HepG2 (cell line): ENCODE results near the gene RPS27L. TPM values are rescaled to one million over a fixed set of nuclear protein-coding genes. Genes with fewer than 3 reads are reported as not detected.

Source experiments
- ATF7 ChIP-seq, 2 experiments: fragments of 450-650 bp in 1 of 2; sonication (generic) in 1 of 2; formaldehyde crosslinking in 1 of 2; IDR thresholded peaks; 2 replicates each; pipeline versions ENCODE4 v1.4.0 to v1.6.1; 2016 to 2020; ENCODE audit warnings: antibody characterized with exemption in 1 of 2, mild to moderate bottlenecking in 1 of 2, missing genetic modification reagents in 1 of 2
- CREBL2 ChIP-seq: sonication (generic); formaldehyde crosslinking; IDR thresholded peaks from 2 replicates; pipeline ENCODE4 v1.8.1; 2023; ENCODE audit warnings: missing genetic modification reagents, mild to moderate bottlenecking, borderline replicate concordance
- DDIT3 ChIP-seq: sonication (generic); formaldehyde crosslinking; IDR thresholded peaks from 2 replicates; pipeline ENCODE4 v1.4.0; 2020; ENCODE audit warnings: mild to moderate bottlenecking, missing genetic modification reagents
- ELF4 ChIP-seq: sonication (generic); formaldehyde crosslinking; IDR thresholded peaks from 2 replicates; pipeline ENCODE4 v1.5.0; 2020; ENCODE audit warnings: missing genetic modification reagents, mild to moderate bottlenecking, moderate library complexity, borderline replicate concordance
- EP300 ChIP-seq, 3 experiments: sonication (generic) in 1 of 3; formaldehyde crosslinking in 1 of 3; IDR thresholded peaks; 2 replicates each; pipeline versions ENCODE4 v1.5.1 to v1.6.1; 2011 to 2020; ENCODE audit warnings: low read depth in 2 of 3, low read length in 2 of 3, borderline replicate concordance in 1 of 3, improper control_type of control experiment in 1 of 3, mild to moderate bottlenecking in 1 of 3, missing genetic modification reagents in 1 of 3, moderate library complexity in 1 of 3
- HDAC1 ChIP-seq: sonication (generic); formaldehyde crosslinking; IDR thresholded peaks from 2 replicates; pipeline ENCODE4 v1.5.1; 2020; ENCODE audit warnings: mild to moderate bottlenecking, missing genetic modification reagents
- HINFP ChIP-seq: sonication (generic); formaldehyde crosslinking; IDR thresholded peaks from 2 replicates; pipeline ENCODE4 v1.4.0; 2020; ENCODE audit warnings: low read depth, mild to moderate bottlenecking, missing genetic modification reagents
- ISX ChIP-seq: sonication (generic); formaldehyde crosslinking; conservative IDR thresholded peaks from 2 replicates; pipeline ENCODE4 v1.5.0; 2020; ENCODE audit warnings: missing genetic modification reagents
- RAD21 ChIP-seq: fragments of 450-650 bp; formaldehyde crosslinking; IDR thresholded peaks from 2 replicates; pipeline ENCODE4 v1.5.0; 2020; ENCODE audit warnings: mild to moderate bottlenecking
- SAP130 ChIP-seq: IDR thresholded peaks from 2 replicates; pipeline ENCODE4 v1.6.1; 2016; ENCODE audit warnings: low read depth
- SMC3 ChIP-seq: IDR thresholded peaks from 2 replicates; pipeline ENCODE4 v1.6.1; 2011; ENCODE audit warnings: low read length, improper control_type of control experiment
- SOX6 ChIP-seq, 2 experiments: fragments of 450-650 bp in 1 of 2; sonication (generic) in 1 of 2; formaldehyde crosslinking in 1 of 2; IDR thresholded peaks; 2 replicates each; pipeline versions ENCODE4 v1.4.0 to v1.6.1; 2017 to 2020; ENCODE audit warnings: antibody characterized with exemption in 1 of 2, mild to moderate bottlenecking in 1 of 2, missing genetic modification reagents in 1 of 2
- SRY ChIP-seq: sonication (generic); formaldehyde crosslinking; IDR thresholded peaks from 2 replicates; pipeline ENCODE4 v1.8.0; 2022; ENCODE audit warnings: mild to moderate bottlenecking, missing genetic modification reagents
- TBX2 ChIP-seq: sonication (generic); formaldehyde crosslinking; IDR thresholded peaks from 2 replicates; pipeline ENCODE4 v1.5.0; 2020; ENCODE audit warnings: missing genetic modification reagents, mild to moderate bottlenecking, borderline replicate concordance
- TCF12 ChIP-seq, 2 experiments: fragments of 450-650 bp in 1 of 2; sonication (generic) in 1 of 2; formaldehyde crosslinking in 1 of 2; IDR thresholded peaks; 2 replicates each; pipeline versions ENCODE4 v1.6.1 to v1.8.0; 2017 to 2022; ENCODE audit warnings: antibody characterized with exemption in 1 of 2, mild to moderate bottlenecking in 1 of 2, missing genetic modification reagents in 1 of 2, moderate library complexity in 1 of 2
- YEATS4 ChIP-seq: sonication (generic); formaldehyde crosslinking; IDR thresholded peaks from 2 replicates; pipeline ENCODE4 v1.4.0; 2020; ENCODE audit warnings: missing genetic modification reagents, borderline replicate concordance
- ZBTB7A ChIP-seq: sonication (generic); formaldehyde crosslinking; IDR thresholded peaks from 2 replicates; pipeline ENCODE4 v1.8.0; 2022; ENCODE audit warnings: mild to moderate bottlenecking, missing genetic modification reagents
- ZBTB7B ChIP-seq: sonication (generic); formaldehyde crosslinking; IDR thresholded peaks from 2 replicates; pipeline ENCODE4 v1.4.0; 2020; ENCODE audit warnings: missing genetic modification reagents
- ZFP82 ChIP-seq: sonication (generic); formaldehyde crosslinking; IDR thresholded peaks from 2 replicates; pipeline ENCODE4 v1.5.1; 2020; ENCODE audit warnings: mild to moderate bottlenecking, missing genetic modification reagents, borderline replicate concordance
- ZNF34 ChIP-seq: sonication (generic); formaldehyde crosslinking; IDR thresholded peaks from 2 replicates; pipeline ENCODE4 v1.4.0; 2020; ENCODE audit warnings: mild to moderate bottlenecking, missing genetic modification reagents, borderline replicate concordance
- ZSCAN21 ChIP-seq: sonication (generic); formaldehyde crosslinking; IDR thresholded peaks from 2 replicates; pipeline ENCODE4 v1.8.0; 2022; ENCODE audit warnings: mild to moderate bottlenecking, missing genetic modification reagents, moderate library complexity, borderline replicate concordance
- polyA plus RNA-seq, 8 experiments: library from polyadenylated mRNA; depleted of rRNA in 3 of 8; stranded (reverse) in 7 of 8; unstranded in 1 of 8; fragments of >200 nt; fragmentation: Illumina TruSeq in 4 of 8; extraction: Trizol in 4 of 8; gene quantifications; 2 replicates each; pipeline versions ENCODE4 v1.2.1 to v1.2.3, GENCODE V29; 2011 to 2016; ENCODE audit warnings: low read depth in 4 of 8, missing spikeins in 1 of 8, mixed read lengths in 1 of 8; ENCODE audit not compliant: insufficient read depth in 1 of 8
- total RNA-seq, 5 experiments: library from RNA; depleted of rRNA; stranded (reverse); fragments of >200 nt; fragmentation: Illumina TruSeq; extraction: Trizol; gene quantifications; 2 replicates each; pipeline ENCODE4 v1.2.3, GENCODE V29; 2016; ENCODE audit warnings: low read depth in 1 of 5
- TF ChIP-seq, protein P1 (sequence below), 2 experiments: sonication (generic) in 1 of 2; formaldehyde crosslinking in 1 of 2; IDR thresholded peaks; 2 replicates each; pipeline versions ENCODE4 v1.4.0 to v1.6.1; 2018 to 2020; ENCODE audit warnings: missing genetic modification reagents in 2 of 2, borderline replicate concordance in 1 of 2, low read depth in 1 of 2, mild to moderate bottlenecking in 1 of 2, missing biosample characterization in 1 of 2

Gene RPS27L
- total and polyA plus RNA-seq, 2 of the 13 experiments (the other 11 are each of a cell fraction or from before 2014, with no cell fraction given) = 231 to 433 TPM

DNA sequence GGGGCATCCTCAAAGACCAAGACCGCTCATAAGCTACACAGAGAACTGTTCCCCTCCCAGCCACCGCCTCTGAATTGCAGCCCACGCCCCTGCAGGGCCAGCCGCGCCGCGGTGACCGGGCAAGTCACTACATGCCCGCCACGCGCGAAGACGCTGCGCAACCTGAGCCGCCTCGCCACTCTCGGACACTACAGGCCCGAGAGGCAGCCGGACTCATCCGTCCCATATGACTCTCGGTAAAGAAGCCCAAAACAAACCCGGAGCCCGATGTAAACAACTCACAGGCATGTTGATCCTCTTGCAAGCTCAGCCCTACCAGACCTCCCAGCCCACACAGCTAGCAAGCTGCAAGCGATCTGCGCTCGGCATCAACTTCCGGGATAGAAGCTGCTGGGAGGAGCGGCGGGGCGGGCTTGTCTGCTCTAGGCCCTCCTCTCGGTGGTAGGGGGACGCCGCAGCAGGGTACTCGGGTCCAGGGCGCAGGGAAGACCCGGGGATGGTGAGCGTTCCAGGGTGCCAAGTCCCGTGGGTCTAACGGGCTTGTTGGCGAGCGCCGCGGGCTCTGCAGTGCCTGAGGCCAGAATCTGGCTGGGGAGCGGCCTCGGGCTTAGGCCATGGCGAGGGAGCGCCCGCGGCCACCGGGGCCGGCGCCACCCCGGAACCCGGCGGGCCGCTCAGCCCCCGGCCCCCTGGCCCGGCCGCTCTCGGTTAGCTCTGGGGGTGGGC is at the start of gene RPS27L (continued):
- TF ChIP-seq SOX6 (IDR thresholded peaks at IDR 0.05) = no peak
- peak; percentile 56 for TF ChIP-seq SOX6 (CRISPR knock-in tag; IDR thresholded peaks at IDR 0.05)
- TF ChIP-seq ELF4 (CRISPR knock-in tag) = peak; percentile 96
- TF ChIP-seq EP300 (IDR thresholded peaks at IDR 0.05; ENCODE audit: low read depth in 2 of 2, low read length in 2 of 2) = no peak; a peak in 1 of 4 replicates
- TF ChIP-seq EP300 (CRISPR knock-in tag; IDR thresholded peaks at IDR 0.05; ENCODE audit: borderline replicate concordance) = peak; percentile 41; the same call in 1 of the 2 replicates
- TF ChIP-seq SRY (CRISPR knock-in tag) = peak; percentile 72
- peak; percentile 98 for TF ChIP-seq YEATS4 (CRISPR knock-in tag)
- peak; percentile 88 for TF ChIP-seq HDAC1 (CRISPR knock-in tag)
- TF ChIP-seq RAD21 (CRISPR knock-in tag) = peak; percentile 43; the same call in 1 of the 2 replicates
- peak; percentile 38; the same call in 1 of the 2 replicates for TF ChIP-seq DDIT3 (CRISPR knock-in tag)
- TF ChIP-seq, protein P1, sequence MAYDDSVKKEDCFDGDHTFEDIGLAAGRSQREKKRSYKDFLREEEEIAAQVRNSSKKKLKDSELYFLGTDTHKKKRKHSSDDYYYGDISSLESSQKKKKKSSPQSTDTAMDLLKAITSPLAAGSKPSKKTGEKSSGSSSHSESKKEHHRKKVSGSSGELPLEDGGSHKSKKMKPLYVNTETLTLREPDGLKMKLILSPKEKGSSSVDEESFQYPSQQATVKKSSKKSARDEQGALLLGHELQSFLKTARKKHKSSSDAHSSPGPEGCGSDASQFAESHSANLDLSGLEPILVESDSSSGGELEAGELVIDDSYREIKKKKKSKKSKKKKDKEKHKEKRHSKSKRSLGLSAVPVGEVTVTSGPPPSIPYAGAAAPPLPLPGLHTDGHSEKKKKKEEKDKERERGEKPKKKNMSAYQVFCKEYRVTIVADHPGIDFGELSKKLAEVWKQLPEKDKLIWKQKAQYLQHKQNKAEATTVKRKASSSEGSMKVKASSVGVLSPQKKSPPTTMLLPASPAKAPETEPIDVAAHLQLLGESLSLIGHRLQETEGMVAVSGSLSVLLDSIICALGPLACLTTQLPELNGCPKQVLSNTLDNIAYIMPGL (CRISPR knock-in tag; IDR thresholded peaks at IDR 0.05; ENCODE audit: borderline replicate concordance in 1 of 2, low read depth in 1 of 2) = peak; percentile 80 to 96
- peak; percentile 83 for TF ChIP-seq TBX2
- TF ChIP-seq ATF7 (IDR thresholded peaks at IDR 0.05) = no peak
- TF ChIP-seq ATF7 (CRISPR knock-in tag; IDR thresholded peaks at IDR 0.05) = no peak
- peak; percentile 99 for TF ChIP-seq CREBL2 (CRISPR knock-in tag)
- TF ChIP-seq TCF12 (IDR thresholded peaks at IDR 0.05) = no peak
- TF ChIP-seq TCF12 (CRISPR knock-in tag; IDR thresholded peaks at IDR 0.05) = no peak
- TF ChIP-seq SAP130 = peak; percentile 98
- TF ChIP-seq ZBTB7A = no peak; the same call in 1 of the 2 replicates
- TF ChIP-seq SMC3 = no peak
- TF ChIP-seq ZBTB7B (CRISPR knock-in tag) = peak; percentile 62; the same call in 1 of the 2 replicates
- TF ChIP-seq ZSCAN21 (CRISPR knock-in tag) = peak; percentile 66; the same call in 1 of the 2 replicates
- no peak for TF ChIP-seq ZNF34 (CRISPR knock-in tag)
- 0 out of 2 replicates have a peak, but pooled peaks have one; percentile 51 for TF ChIP-seq ZFP82 (CRISPR knock-in tag)
- TF ChIP-seq HINFP (CRISPR knock-in tag) = peak; percentile 44; the same call in 1 of the 2 replicates
- 0 out of 2 replicates have a peak, but pooled peaks have one; percentile 55 for TF ChIP-seq ISX (CRISPR knock-in tag)
